ENCODE results near the gene NHLRC1. TPM values are rescaled to one million over a fixed set of nuclear protein-coding genes. Genes with fewer than 3 reads are reported as not detected.

Gene NHLRC1
- total RNA-seq, 4 donors from 2014 or later: 0.54 to 0.93 (median 0.67) TPM

DNA sequence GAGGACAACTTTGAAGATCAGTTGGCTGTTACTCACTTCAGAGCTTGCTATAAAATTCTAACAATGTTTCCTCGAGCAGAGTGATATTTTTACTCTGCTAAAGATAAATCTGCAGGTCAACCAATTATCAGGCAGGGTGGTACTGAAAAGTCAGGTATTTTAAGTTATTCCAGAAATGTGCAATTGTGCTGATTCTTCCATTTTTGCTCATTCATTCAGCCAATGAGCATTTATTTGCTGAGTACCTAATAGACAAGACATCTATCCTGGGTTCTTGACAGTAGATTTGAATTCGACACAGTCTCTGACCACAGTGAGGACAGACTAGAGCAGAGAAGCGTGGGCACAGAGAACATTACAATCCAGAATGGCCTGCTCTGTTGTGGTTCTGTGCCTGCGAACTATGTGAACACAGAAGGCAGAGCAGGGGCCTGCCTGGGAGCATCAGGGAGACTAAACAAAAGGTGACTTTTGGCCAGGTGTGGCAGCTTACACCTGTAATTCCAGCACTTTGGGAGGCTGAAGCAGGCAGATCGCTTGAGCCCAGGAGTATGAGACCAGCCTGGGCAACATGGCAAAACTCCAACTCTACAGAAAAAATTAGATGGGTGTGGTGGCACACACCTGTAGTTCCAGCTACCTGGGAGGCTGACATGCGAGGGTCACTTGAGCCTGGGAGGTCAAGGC is 17.6 kb upstream of the NHLRC1 start:
- Histone ChIP-seq H3K9me3 (no peaks in the 10 kb centered on the region), H3K4me3 (no peak overlapping the region), H3K27ac (no peak overlapping the region), H3K36me3 (peaks cover 0 to 82% of the 10 kb centered on the region in 2 donors), H3K27me3 (no peaks in the 10 kb centered on the region), H3K4me1 (no peaks in the 10 kb centered on the region)
- ATAC-seq: no peak
- TF ChIP-seq EP300 (IDR thresholded peaks at IDR 0.05) (no peak), POLR2AphosphoS5 (IDR thresholded peaks at IDR 0.05) (no peak), POLR2A (IDR thresholded peaks at IDR 0.05) (no peak), CTCF (IDR thresholded peaks at IDR 0.05) (no peak)
- 79 to 92% methylated on average over 3 to 4 of the region's 6 CpGs for WGBS, 2 donors (ENCODE audit: low coverage in 1 of 2)

- no peak for ATAC-seq
- H3K36me3 ChIP-seq: peaks cover 0 to 90% of the 10 kb centered on the region in 2 donors
- no peaks in the 10 kb centered on the region for H3K4me1 ChIP-seq
- H3K27me3 ChIP-seq: no peaks in the 10 kb centered on the region
- no peaks in the 10 kb centered on the region for H3K9me3 ChIP-seq
- WGBS, 2 donors (ENCODE audit: low coverage in 1 of 2): 80 to 82% methylated on average over 3 to 5 of the region's 5 CpGs
- no peak for TF ChIP-seq CTCF (IDR thresholded peaks at IDR 0.05)
- TF ChIP-seq POLR2A (IDR thresholded peaks at IDR 0.05): no peak
- TF ChIP-seq EP300 (IDR thresholded peaks at IDR 0.05): no peak
- no peak for TF ChIP-seq POLR2AphosphoS5 (IDR thresholded peaks at IDR 0.05)
- H3K4me3 ChIP-seq: no peak overlapping the region
- no peak overlapping the region for H3K27ac ChIP-seq
Measured at GRCh38 chr6:18138906-18139305, 16.4 kb upstream of the NHLRC1 start.

GRCh38 chr6:18136260-18136659 is 13.8 kb upstream of the NHLRC1 start:
- ATAC-seq: no peak
- H3K27me3 ChIP-seq: no peaks in the 10 kb centered on the region
- no peaks in the 10 kb centered on the region for H3K4me1 ChIP-seq
- H3K36me3 ChIP-seq: peaks cover 0 to 87% of the 10 kb centered on the region in 2 donors
- 83 to 86% methylated on average over 6 to 8 of the region's 10 CpGs for WGBS, 2 donors (ENCODE audit: low coverage in 1 of 2)
- H3K4me3 ChIP-seq: no peak overlapping the region
- H3K9me3 ChIP-seq: no peaks in the 10 kb centered on the region
- TF ChIP-seq POLR2AphosphoS5 (IDR thresholded peaks at IDR 0.05) (no peak), CTCF (IDR thresholded peaks at IDR 0.05) (no peak), POLR2A (IDR thresholded peaks at IDR 0.05) (no peak), EP300 (IDR thresholded peaks at IDR 0.05) (no peak)
- no peak overlapping the region for H3K27ac ChIP-seq

DNA sequence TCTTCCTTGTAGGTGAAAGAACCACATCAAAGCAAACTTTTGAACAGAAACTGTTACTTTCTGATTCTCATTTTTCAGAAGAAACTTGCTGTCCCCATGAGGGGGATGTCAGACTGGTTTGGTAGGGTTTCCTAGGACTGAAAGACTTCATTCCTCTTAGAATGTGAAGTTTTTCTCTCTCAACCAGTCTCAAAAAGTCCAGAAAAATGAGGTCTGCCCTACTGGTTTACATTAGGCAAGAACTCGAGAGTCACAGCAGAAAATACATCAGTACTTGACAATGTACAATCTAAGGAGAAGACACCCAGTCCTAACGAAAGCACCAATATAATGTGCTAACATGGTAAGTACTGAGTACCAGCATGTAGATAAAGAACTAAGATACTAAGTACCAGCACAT is 12.7 kb upstream of the NHLRC1 start:
- peaks cover 0 to 89% of the 10 kb centered on the region in 2 donors for H3K36me3 ChIP-seq
- TF ChIP-seq POLR2AphosphoS5 (IDR thresholded peaks at IDR 0.05) (no peak), POLR2A (IDR thresholded peaks at IDR 0.05) (no peak), CTCF (IDR thresholded peaks at IDR 0.05) (no peak), EP300 (IDR thresholded peaks at IDR 0.05) (no peak)
- no peak for ATAC-seq
- H3K27ac ChIP-seq: no peak overlapping the region
- WGBS, 2 donors (ENCODE audit: low coverage in 1 of 2): 85 to 94% methylated on average over 2 of the region's 2 CpGs
- no peaks in the 10 kb centered on the region for H3K27me3 ChIP-seq
- no peaks in the 10 kb centered on the region for H3K9me3 ChIP-seq
- H3K4me1 ChIP-seq: no peaks in the 10 kb centered on the region
- H3K4me3 ChIP-seq: no peak overlapping the region

DNA sequence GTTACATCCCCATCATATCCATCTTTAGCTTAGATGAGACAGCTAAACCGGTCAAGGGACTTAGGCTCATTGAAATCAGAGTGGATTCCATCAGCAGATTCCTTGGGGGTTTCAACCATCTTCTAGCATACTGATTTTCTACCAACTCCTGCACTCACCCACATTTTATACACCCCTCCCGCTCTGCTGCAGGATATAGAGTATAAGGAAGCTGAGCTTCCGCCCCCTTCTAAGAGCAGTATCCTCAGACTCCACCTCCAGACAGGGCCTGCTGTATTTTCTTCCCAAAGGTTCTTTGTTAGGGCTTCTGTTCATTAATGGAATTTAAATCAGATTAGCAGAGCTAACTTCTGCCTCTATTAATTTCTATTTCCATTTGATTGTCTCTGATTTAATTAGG is 9.9 kb upstream of the NHLRC1 start:
- Histone ChIP-seq H3K4me3 (no peak overlapping the region), H3K27ac (no peak overlapping the region), H3K27me3 (no peaks in the 10 kb centered on the region), H3K4me1 (no peaks in the 10 kb centered on the region), H3K36me3 (peaks cover 0 to 79% of the 10 kb centered on the region in 2 donors), H3K9me3 (no peaks in the 10 kb centered on the region)
- TF ChIP-seq POLR2A (IDR thresholded peaks at IDR 0.05): no peak
- no peak for TF ChIP-seq POLR2AphosphoS5 (IDR thresholded peaks at IDR 0.05)
- TF ChIP-seq EP300 (IDR thresholded peaks at IDR 0.05): no peak
- no peak for TF ChIP-seq CTCF (IDR thresholded peaks at IDR 0.05)
- WGBS, 2 donors (ENCODE audit: low coverage in 1 of 2): 100% methylated on average over 1 to 3 of the region's 3 CpGs
- no peak for ATAC-seq

Data from gastroesophageal sphincter (tissue), 4 donors.